ENCODE data around the gene SHMT2.

- TF ChIP-seq CTCF (IDR thresholded peaks at IDR 0.05) = no peak
- no peak for TF ChIP-seq POLR2A (IDR thresholded peaks at IDR 0.05)
These were observed 48.4 kb upstream of the SHMT2 start for GRCh38 chr12:57181072-57181471.
